DOHH2 (cell line): ENCODE measurements around the gene RFK.

Experiments used
- H3F3A ChIP-seq: fragments of 200-600 bp; sonication (generic), shearing (Covaris generic); 2 replicates; pipeline ENCODE4 v1.6.0; 2016; ENCODE audit warnings: antibody characterized with exemption, mild to moderate bottlenecking; ENCODE audit not compliant: control insufficient read depth, insufficient read depth
- H3K27ac ChIP-seq: fragments of 200-600 bp; sonication (generic); 2 replicates; pipeline ENCODE4 v1.5.1; 2014; ENCODE audit warnings: low read depth, mild to moderate bottlenecking, low read length, moderate library complexity
- H3K27me3 ChIP-seq: fragments of 200-600 bp; sonication (generic); 2 replicates; pipeline ENCODE4 v1.6.1; 2014; ENCODE audit warnings: mild to moderate bottlenecking, low read length, mixed read lengths; ENCODE audit not compliant: control insufficient read depth
- H3K36me3 ChIP-seq: fragments of 200-600 bp; sonication (generic); 2 replicates; pipeline ENCODE4 v1.6.1; 2014; ENCODE audit warnings: mild to moderate bottlenecking, low read length, moderate library complexity, mixed read lengths; ENCODE audit not compliant: control insufficient read depth
- H3K4me1 ChIP-seq: fragments of 200-600 bp; sonication (generic); 2 replicates; pipeline ENCODE4 v1.6.1; 2014; ENCODE audit warnings: mild to moderate bottlenecking, low read length, mixed read lengths; ENCODE audit not compliant: control insufficient read depth
- H3K4me2 ChIP-seq: fragments of 200-600 bp; sonication (generic); 2 replicates; pipeline ENCODE4 v1.6.0; 2014; ENCODE audit warnings: mild to moderate bottlenecking, low read length, moderate library complexity
- H3K4me3 ChIP-seq: fragments of 200-600 bp; sonication (generic); 2 replicates; pipeline ENCODE4 v1.5.1; 2014; ENCODE audit warnings: mild to moderate bottlenecking, low read length, mixed read lengths
- H3K79me2 ChIP-seq: fragments of 200-600 bp; sonication (generic); 2 replicates; pipeline ENCODE4 v1.6.1; 2014; ENCODE audit warnings: mild to moderate bottlenecking, low read length, mixed read lengths; ENCODE audit not compliant: control insufficient read depth
- H3K9me2 ChIP-seq: fragments of 200-600 bp; sonication (generic); replicated peaks from 2 replicates; pipeline ENCODE4 v1.6.1; 2014; ENCODE audit warnings: mild to moderate bottlenecking, low read length, mixed read lengths; ENCODE audit not compliant: control insufficient read depth
- H3K9me3 ChIP-seq: fragments of 200-600 bp; sonication (generic); 2 replicates; pipeline ENCODE4 v1.6.1; 2014; ENCODE audit warnings: antibody characterized with exemption, low read length, mixed read lengths; ENCODE audit not compliant: control insufficient read depth, insufficient read depth
- H4K20me1 ChIP-seq: fragments of 200-600 bp; sonication (generic); 2 replicates; pipeline ENCODE4 v1.6.0; 2014; ENCODE audit warnings: low read depth, mild to moderate bottlenecking, antibody characterized with exemption, low read length, moderate library complexity; ENCODE audit not compliant: control insufficient read depth, insufficient read depth
- EZH2phosphoT487 ChIP-seq: fragments of 200-600 bp; sonication (generic); IDR thresholded peaks from 2 replicates; pipeline ENCODE4 v1.6.1; 2017; ENCODE audit warnings: borderline replicate concordance, mild to moderate bottlenecking, antibody characterized with exemption, low read length, moderate library complexity, mixed read lengths
- TF ChIP-seq, protein P1 (sequence below): fragments of 200-600 bp; sonication (generic); IDR thresholded peaks from one replicate; pipeline ENCODE4 v1.5.1; 2014; ENCODE audit warnings: antibody characterized with exemption, mild to moderate bottlenecking, low read depth, low read length; ENCODE audit not compliant: poor library complexity, severe bottlenecking

RFK gene

DNA sequence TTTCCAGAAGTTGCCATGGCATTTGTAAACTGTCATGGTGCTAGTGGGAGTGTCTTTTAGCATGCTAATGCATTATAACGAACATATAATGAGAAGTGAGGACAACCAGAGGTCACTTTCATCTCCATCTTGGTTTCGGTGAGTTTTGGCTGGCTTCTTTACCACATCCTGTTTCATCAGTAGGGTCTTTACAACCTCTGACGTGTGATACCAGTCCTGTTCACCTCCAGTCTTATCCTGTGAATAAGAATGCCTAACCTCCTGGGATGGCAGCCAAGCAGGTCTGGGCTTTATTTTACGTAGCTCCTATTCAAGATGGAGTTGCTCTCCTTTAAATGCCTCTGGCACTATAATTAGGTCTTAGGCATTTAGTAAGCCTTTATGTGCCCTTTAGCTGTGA is 20.4 kb upstream of the RFK start:
- peaks cover 7% of the 10 kb centered on the region for H3K4me1 ChIP-seq
- no peaks in the 10 kb centered on the region for H3K36me3 ChIP-seq
- no peaks in the 10 kb centered on the region for H3K9me3 ChIP-seq
- H3K9me2 ChIP-seq = no peaks in the 10 kb centered on the region
- no peaks in the 10 kb centered on the region for H4K20me1 ChIP-seq
- TF ChIP-seq, protein P1, sequence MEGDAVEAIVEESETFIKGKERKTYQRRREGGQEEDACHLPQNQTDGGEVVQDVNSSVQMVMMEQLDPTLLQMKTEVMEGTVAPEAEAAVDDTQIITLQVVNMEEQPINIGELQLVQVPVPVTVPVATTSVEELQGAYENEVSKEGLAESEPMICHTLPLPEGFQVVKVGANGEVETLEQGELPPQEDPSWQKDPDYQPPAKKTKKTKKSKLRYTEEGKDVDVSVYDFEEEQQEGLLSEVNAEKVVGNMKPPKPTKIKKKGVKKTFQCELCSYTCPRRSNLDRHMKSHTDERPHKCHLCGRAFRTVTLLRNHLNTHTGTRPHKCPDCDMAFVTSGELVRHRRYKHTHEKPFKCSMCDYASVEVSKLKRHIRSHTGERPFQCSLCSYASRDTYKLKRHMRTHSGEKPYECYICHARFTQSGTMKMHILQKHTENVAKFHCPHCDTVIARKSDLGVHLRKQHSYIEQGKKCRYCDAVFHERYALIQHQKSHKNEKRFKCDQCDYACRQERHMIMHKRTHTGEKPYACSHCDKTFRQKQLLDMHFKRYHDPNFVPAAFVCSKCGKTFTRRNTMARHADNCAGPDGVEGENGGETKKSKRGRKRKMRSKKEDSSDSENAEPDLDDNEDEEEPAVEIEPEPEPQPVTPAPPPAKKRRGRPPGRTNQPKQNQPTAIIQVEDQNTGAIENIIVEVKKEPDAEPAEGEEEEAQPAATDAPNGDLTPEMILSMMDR = no peak
- TF ChIP-seq EZH2phosphoT487 = no peak
- no peaks in the 10 kb centered on the region for H3F3A ChIP-seq
- H3K4me3 ChIP-seq = no peak overlapping the region
- no peak overlapping the region for H3K4me2 ChIP-seq
- H3K79me2 ChIP-seq = no peaks in the 10 kb centered on the region
- H3K27me3 ChIP-seq = no peaks in the 10 kb centered on the region
- H3K27ac ChIP-seq = no peak overlapping the region

GRCh38 chr9:76413658-76414057 is 19.4 kb upstream of the RFK start:
- Histone ChIP-seq H3F3A (no peaks in the 10 kb centered on the region), H3K9me3 (no peaks in the 10 kb centered on the region), H3K9me2 (no peaks in the 10 kb centered on the region), H3K4me3 (no peak overlapping the region), H3K4me2 (no peak overlapping the region), H3K79me2 (no peaks in the 10 kb centered on the region), H3K27me3 (no peaks in the 10 kb centered on the region), H3K27ac (no peak overlapping the region), H3K36me3 (no peaks in the 10 kb centered on the region), H4K20me1 (no peaks in the 10 kb centered on the region), H3K4me1 (peaks cover 9% of the 10 kb centered on the region)
- TF ChIP-seq EZH2phosphoT487 = no peak
- TF ChIP-seq, protein P1 = no peak

GRCh38 chr9:76412638-76413037 is 18.4 kb upstream of the RFK start:
- Histone ChIP-seq H3K4me1 (peaks cover 16% of the 10 kb centered on the region), H4K20me1 (no peaks in the 10 kb centered on the region), H3K9me3 (no peaks in the 10 kb centered on the region), H3K27ac (no peak overlapping the region), H3K4me2 (no peak overlapping the region), H3K9me2 (no peaks in the 10 kb centered on the region), H3K4me3 (no peak overlapping the region), H3K27me3 (no peaks in the 10 kb centered on the region), H3F3A (no peaks in the 10 kb centered on the region), H3K79me2 (no peaks in the 10 kb centered on the region), H3K36me3 (no peaks in the 10 kb centered on the region)
- TF ChIP-seq, protein P1 = no peak
- TF ChIP-seq EZH2phosphoT487 = no peak

GRCh38 chr9:76405868-76406267 is 11.6 kb upstream of the RFK start:
- Histone ChIP-seq H3K36me3 (no peaks in the 10 kb centered on the region), H3K4me3 (no peak overlapping the region), H3F3A (no peaks in the 10 kb centered on the region), H3K9me2 (no peaks in the 10 kb centered on the region), H3K27ac (no peak overlapping the region), H4K20me1 (no peaks in the 10 kb centered on the region), H3K4me2 (no peak overlapping the region), H3K79me2 (no peaks in the 10 kb centered on the region), H3K4me1 (peaks cover 19% of the 10 kb centered on the region), H3K9me3 (no peaks in the 10 kb centered on the region), H3K27me3 (no peaks in the 10 kb centered on the region)
- TF ChIP-seq, protein P1 = no peak
- TF ChIP-seq EZH2phosphoT487 = no peak
